GM19351 (cell line): Measurements from ENCODE around the gene PCDHGC4.

Experiments
- ATAC-seq: cut with Tn5 transposase; IDR thresholded peaks from one replicate; pipeline ENCODE4 v1.9.1; 2021; ENCODE audit warnings: mild to moderate bottlenecking, moderate library complexity; ENCODE audit not compliant: unreplicated experiment

PCDHGC4 gene

DNA sequence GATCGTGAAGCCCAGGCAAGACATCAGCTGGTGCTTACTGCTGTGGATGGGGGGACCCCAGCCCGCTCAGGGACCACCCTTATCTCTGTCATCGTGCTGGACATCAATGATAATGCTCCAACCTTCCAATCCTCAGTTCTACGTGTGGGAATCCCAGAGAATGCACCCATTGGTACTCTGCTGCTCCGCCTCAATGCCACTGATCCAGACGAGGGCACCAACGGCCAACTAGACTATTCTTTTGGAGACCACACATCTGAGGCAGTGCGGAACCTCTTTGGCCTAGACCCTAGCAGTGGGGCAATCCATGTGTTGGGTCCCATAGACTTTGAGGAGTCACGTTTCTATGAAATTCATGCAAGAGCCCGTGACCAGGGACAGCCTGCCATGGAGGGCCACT lies 5.0 kb downstream of the PCDHGC4 start:
- no peak for ATAC-seq

DNA sequence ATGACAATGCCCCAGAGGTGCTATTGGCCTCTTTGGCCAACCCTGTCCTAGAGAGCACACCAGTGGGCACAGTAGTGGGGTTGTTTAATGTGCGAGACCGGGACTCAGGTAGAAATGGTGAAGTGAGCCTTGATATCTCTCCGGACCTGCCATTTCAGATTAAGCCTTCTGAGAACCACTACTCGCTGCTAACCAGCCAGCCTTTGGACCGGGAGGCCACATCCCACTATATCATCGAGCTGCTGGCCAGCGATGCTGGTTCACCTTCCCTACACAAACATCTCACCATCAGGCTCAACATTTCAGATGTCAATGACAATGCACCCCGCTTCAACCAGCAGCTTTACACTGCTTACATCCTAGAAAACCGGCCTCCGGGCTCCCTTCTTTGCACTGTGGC lies 5.4 kb downstream of the PCDHGC4 start:
- no peak for ATAC-seq

DNA sequence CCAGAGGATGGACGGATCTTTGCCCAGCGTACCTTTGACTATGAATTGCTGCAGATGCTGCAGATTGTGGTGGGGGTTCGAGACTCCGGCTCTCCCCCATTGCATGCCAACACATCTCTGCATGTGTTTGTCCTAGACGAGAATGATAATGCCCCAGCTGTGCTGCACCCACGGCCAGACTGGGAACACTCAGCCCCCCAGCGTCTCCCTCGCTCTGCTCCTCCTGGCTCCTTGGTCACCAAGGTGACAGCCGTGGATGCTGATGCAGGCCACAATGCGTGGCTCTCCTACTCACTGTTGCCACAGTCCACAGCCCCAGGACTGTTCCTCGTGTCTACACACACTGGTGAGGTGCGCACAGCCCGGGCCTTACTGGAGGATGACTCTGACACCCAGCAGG lies 5.9 kb downstream of the PCDHGC4 start:
- ATAC-seq: no peak

DNA sequence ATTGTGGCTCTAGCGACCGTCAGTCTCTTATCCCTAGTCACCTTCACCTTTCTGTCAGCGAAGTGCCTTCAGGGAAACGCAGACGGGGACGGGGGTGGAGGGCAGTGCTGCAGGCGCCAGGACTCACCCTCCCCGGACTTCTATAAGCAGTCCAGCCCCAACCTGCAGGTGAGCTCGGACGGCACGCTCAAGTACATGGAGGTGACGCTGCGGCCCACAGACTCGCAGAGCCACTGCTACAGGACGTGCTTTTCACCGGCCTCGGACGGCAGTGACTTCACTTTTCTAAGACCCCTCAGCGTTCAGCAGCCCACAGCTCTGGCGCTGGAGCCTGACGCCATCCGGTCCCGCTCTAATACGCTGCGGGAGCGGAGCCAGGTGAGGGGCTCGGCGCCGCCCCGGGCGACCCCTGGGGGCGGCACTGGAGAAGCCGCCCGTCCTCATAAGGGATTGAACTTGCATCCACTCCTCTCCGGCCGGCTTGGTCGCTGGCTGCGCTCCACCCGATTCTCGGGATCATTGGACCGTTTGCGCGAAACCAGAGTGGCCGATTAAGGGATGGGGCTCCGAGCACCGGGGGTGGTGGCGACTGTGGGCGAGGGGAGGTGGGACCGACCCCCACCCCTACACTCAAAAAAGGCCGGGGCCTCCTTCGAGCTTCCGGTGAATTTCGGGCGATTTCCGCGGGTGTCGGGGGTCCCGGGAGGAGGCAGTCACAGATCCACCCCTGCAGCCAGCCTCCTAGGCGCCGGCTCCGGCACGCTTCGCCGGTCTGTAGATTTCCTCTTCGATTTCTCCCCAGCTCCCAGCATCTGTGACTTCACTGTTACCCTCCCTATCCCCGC lies 6.7 kb downstream of the PCDHGC4 start:
- ATAC-seq: peak; percentile 12

DNA sequence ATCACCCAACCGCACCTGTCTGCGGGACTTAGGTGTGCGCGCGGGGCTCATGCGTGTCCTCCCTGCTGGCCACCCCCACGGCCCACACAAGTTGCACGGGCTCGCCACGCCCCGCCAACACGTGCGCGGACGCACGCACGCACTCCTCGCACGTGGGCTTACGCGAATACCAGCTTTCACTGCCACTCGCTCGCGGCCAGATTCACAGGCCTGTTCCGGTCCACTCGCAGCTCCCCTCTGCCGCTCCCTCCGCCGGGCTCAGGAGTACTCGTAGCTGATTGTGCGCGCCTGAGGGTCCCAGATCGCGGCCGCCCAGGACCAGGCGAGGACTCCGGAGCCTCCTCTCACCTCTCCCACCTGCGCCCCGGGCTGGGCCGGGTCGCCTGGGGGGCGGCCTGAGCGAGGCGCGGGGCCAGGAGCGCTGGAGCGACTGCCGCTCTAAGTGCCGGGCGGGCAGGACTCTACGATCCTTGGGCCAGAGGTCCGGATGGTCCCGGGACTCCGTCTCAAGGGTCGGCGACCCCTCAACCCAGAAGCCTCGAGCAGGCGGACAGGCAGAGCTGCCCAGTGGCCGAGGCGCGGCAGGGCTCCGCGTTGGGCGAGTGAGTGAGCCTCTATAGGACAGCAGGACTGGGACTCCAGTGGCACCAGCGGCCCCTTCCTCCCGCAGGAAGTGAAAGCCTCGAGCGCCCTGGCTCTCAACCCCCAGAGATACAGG lies 7.5 kb downstream of the PCDHGC4 start:
- ATAC-seq: peak; percentile 64

DNA sequence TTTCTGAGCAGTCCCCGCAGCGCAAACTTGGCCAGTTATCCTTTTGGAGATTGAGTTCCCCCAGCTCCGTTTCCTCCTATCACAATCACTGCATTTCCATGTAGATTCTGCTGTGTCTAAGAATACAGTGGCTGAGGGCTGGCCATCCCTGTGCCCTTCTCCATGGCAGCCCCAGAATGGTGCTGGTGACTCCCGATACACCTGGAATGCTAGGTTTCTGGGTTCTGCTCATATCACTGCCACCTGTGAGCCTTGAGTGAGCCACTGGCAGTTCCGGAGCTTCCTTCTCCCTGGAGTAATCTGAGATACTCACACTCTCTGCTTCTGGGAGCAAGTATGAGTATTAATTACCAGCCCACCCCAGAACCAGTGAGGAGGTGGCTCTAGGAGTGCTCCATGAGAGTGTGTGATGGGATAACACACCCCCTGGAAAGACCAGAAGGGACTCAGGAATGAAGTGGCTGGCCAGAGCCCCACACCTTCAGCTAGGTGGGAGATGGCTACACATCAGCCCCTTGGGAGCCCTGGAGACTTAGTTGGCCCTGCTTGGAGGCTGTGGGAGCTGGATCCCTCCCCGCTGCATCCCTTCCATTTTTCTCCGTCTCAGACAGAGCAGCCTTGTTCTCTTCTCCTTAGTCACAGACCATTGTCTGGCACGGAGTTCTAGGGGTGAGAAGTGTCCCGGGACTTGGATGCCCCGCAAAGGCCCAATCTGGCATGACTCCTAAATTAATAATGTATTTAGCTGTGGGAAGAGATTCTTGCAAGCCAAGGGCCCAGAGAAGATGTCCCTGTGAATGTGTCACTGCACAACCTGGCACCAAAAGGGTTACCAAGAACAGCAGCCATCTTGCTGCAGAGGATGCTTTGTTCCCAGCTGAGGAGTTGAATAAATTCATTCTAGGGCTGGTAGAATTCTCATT lies 8.9 kb downstream of the PCDHGC4 start:
- ATAC-seq: no peak

DNA sequence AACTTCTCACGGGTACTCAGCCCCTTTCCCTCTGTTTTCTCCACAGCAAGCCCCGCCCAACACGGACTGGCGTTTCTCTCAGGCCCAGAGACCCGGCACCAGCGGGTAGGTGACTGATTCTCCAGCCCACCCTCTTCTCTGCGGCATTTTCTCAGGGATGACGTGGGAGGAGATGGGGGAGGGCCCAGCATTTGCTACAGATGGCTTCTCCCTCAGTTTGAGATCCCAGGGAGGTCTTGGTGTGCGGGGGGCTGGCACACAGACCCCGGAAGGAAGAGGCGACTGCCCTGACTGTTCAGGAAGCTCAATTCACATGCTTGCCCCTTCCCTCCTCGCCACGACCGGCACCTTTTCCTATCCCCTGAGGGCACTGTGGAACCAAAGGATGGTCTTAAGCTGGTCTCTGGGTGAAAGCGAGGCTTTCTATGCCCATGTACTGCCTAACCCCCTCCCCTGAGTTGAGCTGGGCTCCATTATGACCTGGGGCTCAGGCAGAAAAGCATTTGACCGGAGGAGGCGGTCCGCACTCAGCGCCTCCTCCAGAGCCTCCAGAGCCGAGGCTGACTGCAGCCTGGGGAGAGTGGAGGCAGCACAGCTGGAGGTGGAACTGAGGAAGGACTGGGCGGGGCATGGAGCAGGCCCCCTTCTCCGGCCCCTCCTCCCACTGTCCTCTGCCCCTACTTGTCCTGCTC lies 10.1 kb downstream of the PCDHGC4 start:
- no peak for ATAC-seq

DNA sequence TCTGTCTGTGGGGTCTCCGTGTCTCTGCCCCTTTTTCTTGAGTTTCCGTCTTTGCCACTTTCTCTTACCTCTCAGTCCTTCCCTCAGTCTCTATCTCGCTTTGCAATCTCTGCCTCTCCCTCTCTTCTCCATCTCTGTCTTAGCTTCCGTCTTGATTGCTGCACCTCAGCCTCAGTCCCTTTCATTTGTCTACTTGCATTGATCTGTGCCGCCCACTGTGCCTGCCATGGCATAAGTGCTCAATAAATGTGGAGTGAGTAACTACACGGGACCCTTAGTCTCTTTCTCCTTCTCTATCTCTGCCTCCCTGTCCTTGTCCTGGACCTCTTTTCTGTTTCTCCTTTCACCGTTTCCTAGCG lies 10.6 kb downstream of the PCDHGC4 start:
- no peak for ATAC-seq

DNA sequence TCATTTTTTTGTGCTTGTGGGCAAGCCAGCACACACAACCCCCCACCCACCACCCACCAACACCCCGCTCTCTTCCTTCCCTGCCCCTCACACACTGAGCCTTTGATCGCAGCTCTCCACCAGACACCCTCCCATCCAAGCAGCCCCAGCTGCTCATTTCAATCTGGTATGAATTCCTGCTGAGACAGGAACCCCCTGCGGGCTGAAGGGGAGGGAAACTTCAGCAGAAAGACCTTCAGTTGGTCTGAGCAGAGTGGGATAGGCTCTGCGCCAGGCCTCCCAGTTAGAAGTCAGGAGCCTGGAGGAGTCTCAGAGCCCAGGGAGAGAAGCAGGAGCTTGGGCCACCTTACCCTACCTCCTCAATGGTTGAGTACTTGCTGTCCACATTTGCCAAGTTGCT lies 11.2 kb downstream of the PCDHGC4 start:
- ATAC-seq: no peak

DNA sequence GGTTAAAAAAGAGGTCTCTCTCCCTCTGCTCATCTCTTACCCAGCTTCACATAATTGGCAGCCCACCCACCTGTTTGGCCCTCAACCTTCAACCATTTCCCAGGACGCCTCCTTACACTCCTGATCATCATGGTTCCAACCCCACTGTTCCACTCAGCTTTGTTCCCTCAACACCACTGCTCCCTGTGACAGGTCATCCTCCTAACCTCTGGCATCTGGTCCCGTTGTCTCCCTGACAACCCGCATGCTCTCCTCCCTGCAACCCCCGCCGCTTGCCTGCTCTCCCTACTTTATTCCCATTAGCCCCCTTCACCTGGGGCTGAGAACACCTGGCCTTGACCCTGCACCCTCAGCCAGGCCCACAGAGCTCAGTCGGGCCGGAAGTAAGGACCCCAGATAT lies 16.9 kb downstream of the PCDHGC4 start:
- no peak for ATAC-seq

DNA sequence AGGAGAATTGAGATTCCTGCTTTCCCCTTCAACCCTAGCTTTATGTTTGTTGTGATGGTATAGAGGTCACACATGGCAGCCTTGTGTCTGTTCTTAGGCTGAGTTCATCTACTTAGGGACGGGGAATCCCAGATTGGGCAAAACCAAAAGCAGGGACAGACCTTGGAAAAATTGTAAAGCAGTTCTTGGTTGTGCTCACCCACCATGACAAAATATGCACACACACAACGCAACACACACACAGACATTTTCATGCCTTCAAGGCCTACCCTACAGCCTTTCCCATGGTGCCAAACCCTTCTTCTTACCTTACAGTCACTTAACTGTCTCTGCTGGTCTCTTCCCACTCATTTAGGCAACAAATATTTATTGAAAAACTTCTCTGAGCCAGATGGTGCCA lies 18.9 kb downstream of the PCDHGC4 start:
- ATAC-seq: no peak

DNA sequence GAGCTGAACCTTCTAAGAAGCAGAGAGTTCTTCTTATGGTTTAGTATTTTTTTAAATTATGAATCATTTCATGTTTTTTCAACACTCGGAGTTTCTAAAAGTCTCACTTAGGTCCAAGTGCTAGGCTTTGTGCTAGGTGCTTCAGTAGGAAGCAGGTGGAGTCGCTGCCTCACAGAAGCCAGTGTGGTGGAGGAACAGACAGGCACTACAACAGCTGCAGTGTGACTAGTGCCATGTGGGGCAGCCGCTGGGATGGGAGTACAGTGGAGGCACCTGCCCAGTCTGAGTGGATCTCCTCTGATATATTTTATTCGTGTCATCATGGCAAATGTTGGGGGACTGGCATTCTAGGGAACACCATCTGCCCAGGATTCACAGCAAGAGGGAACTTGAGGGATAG lies 19.4 kb downstream of the PCDHGC4 start:
- ATAC-seq: no peak

DNA sequence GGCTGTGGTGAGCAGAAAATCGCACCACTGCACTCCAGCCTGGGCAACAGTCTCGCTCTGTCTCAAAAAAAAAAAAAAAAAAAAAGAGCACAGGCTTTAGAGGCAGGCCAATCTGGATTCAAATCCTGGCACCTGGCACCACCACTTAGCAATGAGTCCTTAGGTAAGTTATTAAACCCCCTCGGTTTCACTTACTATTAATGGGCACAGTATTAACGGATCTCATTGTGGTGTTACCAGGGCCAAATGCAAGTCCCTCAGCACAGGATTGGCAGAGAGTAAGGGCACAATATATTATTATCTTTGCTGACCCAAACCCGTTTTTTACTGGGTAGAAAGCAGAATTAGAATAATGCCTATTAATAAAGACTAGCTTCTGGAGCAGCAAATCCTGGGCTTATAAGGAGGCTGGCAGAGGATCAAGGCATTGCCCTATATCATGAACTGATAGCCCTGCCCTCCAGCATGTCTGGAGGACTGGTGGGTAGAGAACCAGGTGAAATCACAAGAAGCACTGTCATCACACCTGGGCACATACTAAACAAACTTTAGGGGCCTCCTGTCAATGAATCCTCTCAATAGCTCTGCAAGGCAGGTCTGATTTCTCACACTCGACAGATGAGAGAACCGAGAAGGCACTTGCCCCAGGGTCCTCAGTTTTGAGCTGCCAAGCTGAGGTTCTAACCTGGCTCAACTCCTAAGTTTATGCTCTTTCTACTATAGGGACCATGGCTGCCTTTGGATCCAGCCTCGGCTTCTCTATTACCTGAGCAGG lies 21.7 kb downstream of the PCDHGC4 start:
- ATAC-seq: no peak

DNA sequence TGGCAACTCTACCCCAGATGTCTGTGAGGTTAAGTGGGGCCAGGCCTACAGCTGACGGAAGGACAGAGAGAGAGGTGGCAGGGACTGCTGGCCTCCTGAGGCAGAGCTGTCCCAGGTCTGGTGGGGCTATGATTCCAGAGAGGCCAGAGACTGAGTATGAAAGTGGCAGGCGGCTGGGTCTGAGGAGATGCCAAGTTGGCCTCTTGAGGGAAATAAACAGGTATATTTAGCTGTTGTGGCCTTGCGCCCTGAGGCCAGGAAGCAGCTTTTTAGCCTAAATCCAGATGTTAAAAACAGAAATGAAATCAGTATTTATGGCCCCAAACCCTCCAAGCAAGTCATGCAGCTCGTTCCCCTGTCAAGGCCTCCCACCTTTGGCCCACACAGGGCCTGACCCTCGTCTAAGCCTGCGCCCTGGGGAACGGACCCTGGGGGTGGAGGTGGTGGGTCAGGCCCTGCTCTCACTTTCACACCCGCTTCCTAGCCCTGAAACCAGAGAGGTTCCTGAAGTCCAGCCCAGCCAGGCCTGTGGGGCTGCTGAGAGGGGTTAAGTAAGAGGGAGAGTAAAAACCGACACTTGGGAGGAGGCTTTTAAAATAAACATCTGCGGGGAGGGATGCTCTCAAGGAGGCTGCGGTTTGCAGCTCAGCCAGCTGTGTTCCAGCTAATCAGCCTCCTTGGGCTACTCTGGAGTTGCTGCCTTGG lies 22.7 kb downstream of the PCDHGC4 start:
- ATAC-seq: peak; percentile 33

DNA sequence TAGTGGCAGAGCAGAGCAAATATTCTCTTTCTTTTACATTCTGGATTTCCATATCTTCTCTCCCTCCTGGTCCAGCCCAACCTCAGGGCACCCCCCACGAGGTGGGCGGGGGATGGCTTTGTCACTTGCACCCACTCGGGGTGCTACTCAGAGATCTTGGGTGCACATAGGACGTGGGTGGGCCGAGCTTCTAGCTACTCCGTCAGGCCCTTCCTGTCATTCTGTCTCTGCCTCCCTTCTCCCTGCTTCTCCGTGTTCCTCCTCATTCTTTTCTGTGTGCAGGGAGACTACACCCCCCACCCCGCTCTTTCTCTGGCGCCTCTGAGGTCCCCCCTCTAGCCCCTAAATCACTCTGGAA lies 23.6 kb downstream of the PCDHGC4 start:
- ATAC-seq: no peak

DNA sequence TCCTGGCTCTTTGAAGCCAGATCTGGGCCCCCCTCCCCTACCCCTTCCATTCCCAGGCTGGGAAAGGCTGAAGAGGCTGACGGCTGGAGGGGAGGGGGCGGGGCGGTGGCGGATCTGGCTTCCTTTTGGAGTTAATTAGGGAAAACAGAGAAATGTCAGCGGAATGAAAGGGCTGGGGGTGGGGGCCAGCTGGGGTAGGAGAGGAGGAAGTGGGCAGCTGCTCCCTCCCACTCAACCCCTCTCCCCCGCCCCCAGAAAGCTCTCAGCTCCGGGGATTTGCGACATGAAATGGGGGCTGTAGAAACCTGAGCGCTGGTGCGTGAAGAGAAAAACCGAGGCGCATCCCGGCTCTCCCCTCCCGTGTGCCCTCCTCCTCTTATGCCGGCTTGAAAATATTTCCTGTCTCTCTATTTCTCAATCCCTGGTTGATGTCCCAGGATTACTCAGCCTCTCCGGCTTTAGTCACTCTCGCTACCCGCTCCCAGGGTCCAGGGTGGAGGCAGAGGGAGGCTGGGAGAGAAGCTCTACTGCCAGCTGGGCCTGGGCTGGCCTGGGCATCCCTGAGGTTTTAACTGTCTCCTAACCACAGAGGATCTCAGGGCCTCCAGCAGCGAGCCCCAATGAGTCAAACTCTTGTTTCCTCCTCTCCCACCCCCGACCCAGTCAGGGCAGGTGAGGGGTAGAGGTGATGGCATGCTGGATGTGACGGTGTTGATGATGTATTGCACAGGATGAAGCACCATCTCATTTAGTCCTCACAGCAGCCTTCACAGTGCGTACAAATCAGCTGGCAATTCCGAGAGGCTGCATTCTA lies 24.2 kb downstream of the PCDHGC4 start:
- ATAC-seq: no peak

DNA sequence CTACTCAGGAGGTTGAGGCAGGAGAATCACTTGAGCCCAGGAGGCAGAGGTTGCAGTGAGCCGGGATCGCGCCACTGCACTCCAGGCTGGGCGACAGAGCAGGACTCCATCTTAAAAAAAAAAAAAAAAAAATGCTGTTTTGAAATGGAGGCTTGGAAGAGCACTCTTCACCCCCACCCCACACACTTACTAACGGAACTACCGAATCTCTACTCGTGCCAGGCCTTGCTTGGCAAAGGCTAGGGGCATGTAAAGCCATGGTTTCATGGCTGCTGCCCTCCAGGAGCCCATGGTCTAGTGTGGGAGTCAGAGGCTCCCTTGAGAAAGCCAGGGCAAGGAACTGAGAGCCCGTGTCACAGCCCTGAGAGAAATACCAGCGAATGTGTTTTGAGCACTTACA lies 25.3 kb downstream of the PCDHGC4 start:
- no peak for ATAC-seq

DNA sequence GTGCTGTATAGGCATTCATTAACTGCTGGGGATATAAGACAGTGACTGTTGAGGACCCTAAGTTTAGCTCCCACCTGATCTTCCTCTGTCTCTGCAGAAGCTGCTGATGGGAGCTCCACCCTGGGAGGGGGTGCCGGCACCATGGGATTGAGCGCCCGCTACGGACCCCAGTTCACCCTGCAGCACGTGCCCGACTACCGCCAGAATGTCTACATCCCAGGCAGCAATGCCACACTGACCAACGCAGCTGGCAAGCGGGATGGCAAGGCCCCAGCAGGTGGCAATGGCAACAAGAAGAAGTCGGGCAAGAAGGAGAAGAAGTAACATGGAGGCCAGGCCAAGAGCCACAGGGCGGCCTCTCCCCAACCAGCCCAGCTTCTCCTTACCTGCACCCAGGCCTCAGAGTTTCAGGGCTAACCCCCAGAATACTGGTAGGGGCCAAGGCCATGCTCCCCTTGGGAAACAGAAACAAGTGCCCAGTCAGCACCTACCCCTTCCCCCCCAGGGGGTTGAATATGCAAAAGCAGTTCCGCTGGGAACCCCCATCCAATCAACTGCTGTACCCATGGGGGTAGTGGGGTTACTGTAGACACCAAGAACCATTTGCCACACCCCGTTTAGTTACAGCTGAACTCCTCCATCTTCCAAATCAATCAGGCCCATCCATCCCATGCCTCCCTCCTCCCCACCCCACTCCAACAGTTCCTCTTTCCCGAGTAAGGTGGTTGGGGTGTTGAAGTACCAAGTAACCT lies 26.2 kb downstream of the PCDHGC4 start:
- peak; percentile 40 for ATAC-seq
